NCI-H128 (cell line): Measurements from ENCODE around the gene RMDN2.
"Not testable (repeated sequence)": the region's sequence is repeated elsewhere in the genome, so short reads cannot be mapped to it uniquely, and the experiment has no call there.

Experiments used
- DNase-seq: peaks from one replicate; lab custom pipeline; 2025; ENCODE audit not compliant: unreplicated experiment; lab: John Stamatoyannopoulos, UW

Gene RMDN2

GRCh38 chr2:37985333-37985732, 60.2 kb downstream of the RMDN2 start:
- DNase-seq: no peak

- DNase-seq: no peak
Measured at GRCh38 chr2:37987098-37987775, 62.1 kb downstream of the RMDN2 start.

- DNase-seq: no peak
Measured at GRCh38 chr2:37992601-37993000, 67.5 kb downstream of the RMDN2 start.

- DNase-seq: no peak
Measured at GRCh38 chr2:37993143-37993542, 68.1 kb downstream of the RMDN2 start.

GRCh38 chr2:37997629-37998028, 72.5 kb downstream of the RMDN2 start:
- no peak for DNase-seq

GRCh38 chr2:38000485-38001222, 75.6 kb downstream of the RMDN2 start:
- no peak for DNase-seq

GRCh38 chr2:38010187-38010586, 85.1 kb downstream of the RMDN2 start:
- not testable (repeated sequence) for DNase-seq

GRCh38 chr2:38010995-38011394, 85.9 kb downstream of the RMDN2 start:
- DNase-seq: no peak

- no peak for DNase-seq
Measured at GRCh38 chr2:38013158-38013752, 88.2 kb downstream of the RMDN2 start.

- no peak for DNase-seq
Measured at GRCh38 chr2:38016219-38016618, 91.1 kb downstream of the RMDN2 start.

- DNase-seq: no peak
Measured at GRCh38 chr2:38017836-38018235, 92.7 kb downstream of the RMDN2 start.

- not testable (repeated sequence) for DNase-seq
Measured at GRCh38 chr2:38020359-38021069, 95.4 kb downstream of the RMDN2 start.

GRCh38 chr2:38021589-38021988, 96.5 kb downstream of the RMDN2 start:
- no peak for DNase-seq

- no peak for DNase-seq
Measured at GRCh38 chr2:38026846-38027245, 101.8 kb downstream of the RMDN2 start.

- DNase-seq: no peak
Measured at GRCh38 chr2:38028829-38029228, 103.7 kb downstream of the RMDN2 start.

GRCh38 chr2:38029512-38029911, 104.4 kb downstream of the RMDN2 start:
- DNase-seq: no peak

- no peak for DNase-seq
Measured at GRCh38 chr2:38030635-38031355, 105.7 kb downstream of the RMDN2 start.

- no peak for DNase-seq
Measured at GRCh38 chr2:38032946-38033345, 107.9 kb downstream of the RMDN2 start.

GRCh38 chr2:38033646-38034045, 108.6 kb downstream of the RMDN2 start:
- DNase-seq: no peak

- no peak for DNase-seq
Measured at GRCh38 chr2:38035968-38036367, 110.9 kb downstream of the RMDN2 start.

- no peak for DNase-seq
Measured at GRCh38 chr2:38037325-38037724, 112.2 kb downstream of the RMDN2 start.
